Sigmoid colon (tissue), 7 donors: ENCODE data around the gene CBLIF. TPM values are rescaled to one million over a fixed set of nuclear protein-coding genes. Genes with fewer than 3 reads are reported as not detected.

Experiments
- DNase-seq: peaks from one replicate; pipeline ENCODE4 v3.0.0-alpha.2; 2019
- H3K27ac ChIP-seq, 4 donors: fragments of 200-600 bp; sonication (generic); one replicate each; pipeline ENCODE4 v1.5.1; 2016 to 2019; ENCODE audit warnings: mild to moderate bottlenecking in 1 of 4
- H3K27me3 ChIP-seq, 3 donors: fragments of 200-600 bp; sonication (generic); one replicate each; pipeline ENCODE4 v1.5.1; 2019; ENCODE audit warnings: mild to moderate bottlenecking in 1 of 3
- H3K36me3 ChIP-seq, 4 donors: fragments of 200-600 bp; sonication (generic); one replicate each; pipeline ENCODE4 v1.5.1; 2016 to 2019
- H3K4me1 ChIP-seq, 4 donors: fragments of 200-600 bp; sonication (generic); one replicate each; pipeline ENCODE4 v1.5.1; 2017 to 2019
- H3K4me3 ChIP-seq, 4 donors: fragments of 200-600 bp; sonication (generic); one replicate each; pipeline ENCODE4 v1.5.1; 2017 to 2019; ENCODE audit warnings: mild to moderate bottlenecking in 2 of 4, moderate library complexity in 1 of 4
- H3K9me3 ChIP-seq, 4 donors: fragments of 200-600 bp in 3 of 4; sonication (generic) in 3 of 4; one replicate each; pipeline versions ENCODE4 v1.5.1 to v1.6.1; 2013 to 2019
- CTCF ChIP-seq, 4 experiments: fragments of 450-650 bp in 3 of 4; fragments of 200-600 bp in 1 of 4; IDR thresholded peaks; one replicate each; pipeline ENCODE4 v1.5.1; 2016 to 2019; ENCODE audit warnings: antibody characterized with exemption in 4 of 4, mild to moderate bottlenecking in 3 of 4, moderate library complexity in 2 of 4
- EP300 ChIP-seq, 4 donors: sonication (generic); formaldehyde crosslinking; IDR thresholded peaks; one replicate each; pipeline ENCODE4 v1.6.1; 2017; ENCODE audit warnings: antibody characterized with exemption in 4 of 4
- POLR2A ChIP-seq, 2 donors: fragments of 450-650 bp; IDR thresholded peaks; one replicate each; pipeline ENCODE4 v1.6.1; 2016; ENCODE audit warnings: antibody characterized with exemption in 2 of 2, mild to moderate bottlenecking in 2 of 2, moderate library complexity in 2 of 2
- POLR2AphosphoS5 ChIP-seq, 4 donors: sonication (generic); formaldehyde crosslinking; IDR thresholded peaks; one replicate each; pipeline ENCODE4 v1.6.1; 2017; ENCODE audit warnings: antibody characterized with exemption in 4 of 4
- WGBS, 2 donors: extraction: QIAGEN DNeasy Blood & Tissue Kit; methylation state at CpG; one replicate each; pipeline ENCODE4 v1.1.7; 2013; 5-methylcytosine and 5-hydroxymethylcytosine counted together
- intact Hi-C: fragments of 100-400 bp; cut with DNase I; formaldehyde crosslinking; loops from one replicate; pipeline ENCODE4 v1.15.1; 2023
- polyA plus RNA-seq, 3 donors: library from polyadenylated mRNA; stranded (reverse); fragments of 200-250 nt; gene quantifications; one replicate each; pipeline ENCODE4 v1.2.3, GENCODE V29; 2013
- total RNA-seq, 4 donors: library from RNA; depleted of rRNA; stranded (reverse); fragments of >200 nt; gene quantifications; one replicate each; pipeline ENCODE4 v1.1.0, GENCODE V29; 2016
- donor health status: healthy with polysubstance abuse.
- donor health status: Bipolar disorder and iron deficiency.
- donor health status: healthy.

The CBLIF gene
- total and polyA plus RNA-seq, 7 donors, result 0.28 TPM; not detected in 6

- Histone ChIP-seq H3K4me1 (no peaks in the 10 kb centered on the region), H3K27ac (no peak within 1 kb of the TSS), H3K4me3 (no peak within 1 kb of the TSS), H3K36me3 (no peaks in the 10 kb centered on the region), H3K27me3 (no peaks in the 10 kb centered on the region), H3K9me3 (no peaks in the 10 kb centered on the region)
- 44 to 71% methylated on average over 5 of the region's 5 CpGs for WGBS, 2 donors
- no peak for TF ChIP-seq POLR2A (IDR thresholded peaks at IDR 0.05)
- TF ChIP-seq POLR2AphosphoS5 (IDR thresholded peaks at IDR 0.05), result no peak
- TF ChIP-seq CTCF (IDR thresholded peaks at IDR 0.05), result no peak
- no peak for TF ChIP-seq EP300 (IDR thresholded peaks at IDR 0.05)
- intact Hi-C loops, result no loop called here
- DNase-seq, result no peak
Observed at GRCh38 chr11:59878575-59878974, 33.3 kb upstream of the CBLIF start, which contains the start of gene OOSP3. Gene OOSP3 (plus strand): TSS chr11:59878782. CDS start chr11:59878809, 27 bp downstream.

GRCh38 chr11:59877784-59878183, 32.5 kb upstream of the CBLIF start:
- H3K4me1 ChIP-seq, result no peaks in the 10 kb centered on the region
- no peaks in the 10 kb centered on the region for H3K9me3 ChIP-seq
- H3K36me3 ChIP-seq, result no peaks in the 10 kb centered on the region
- no peak overlapping the region for H3K27ac ChIP-seq
- no peaks in the 10 kb centered on the region for H3K27me3 ChIP-seq
- intact Hi-C loops, result no loop called here
- no peak for DNase-seq
- H3K4me3 ChIP-seq, result no peak overlapping the region
- TF ChIP-seq CTCF (IDR thresholded peaks at IDR 0.05) (no peak), EP300 (IDR thresholded peaks at IDR 0.05) (no peak), POLR2AphosphoS5 (IDR thresholded peaks at IDR 0.05) (no peak), POLR2A (IDR thresholded peaks at IDR 0.05) (no peak)

DNA sequence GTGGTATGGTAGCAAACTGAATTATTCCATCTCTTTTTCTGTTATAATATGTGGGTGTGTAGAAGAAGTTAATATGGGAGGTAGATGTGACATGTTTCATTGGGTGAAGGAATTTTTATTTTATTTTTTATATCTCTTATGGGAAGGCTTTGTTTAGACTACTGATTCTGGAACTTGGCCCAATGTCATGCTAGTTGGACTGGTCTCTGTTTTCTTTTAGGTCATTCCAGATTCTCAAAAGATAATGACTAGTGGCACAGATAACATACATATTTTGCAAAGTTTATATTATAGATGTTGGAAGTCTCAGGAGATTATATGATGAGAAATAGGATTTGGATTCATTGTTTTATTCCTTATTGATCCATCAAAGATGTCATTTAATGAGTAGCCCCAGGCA, 32.0 kb upstream of the CBLIF start:
- no peaks in the 10 kb centered on the region for H3K9me3 ChIP-seq
- intact Hi-C loops, result no loop called here
- no peaks in the 10 kb centered on the region for H3K4me1 ChIP-seq
- no peak for TF ChIP-seq POLR2A (IDR thresholded peaks at IDR 0.05)
- no peak for TF ChIP-seq POLR2AphosphoS5 (IDR thresholded peaks at IDR 0.05)
- no peak for TF ChIP-seq EP300 (IDR thresholded peaks at IDR 0.05)
- TF ChIP-seq CTCF (IDR thresholded peaks at IDR 0.05), result no peak
- H3K4me3 ChIP-seq, result no peak overlapping the region
- no peaks in the 10 kb centered on the region for H3K27me3 ChIP-seq
- H3K27ac ChIP-seq, result no peak overlapping the region
- no peaks in the 10 kb centered on the region for H3K36me3 ChIP-seq
- no peak for DNase-seq

GRCh38 chr11:59875856-59876519, 30.7 kb upstream of the CBLIF start:
- no peaks in the 10 kb centered on the region for H3K9me3 ChIP-seq
- WGBS, 2 donors, result 90 to 93% methylated on average over 9 of the region's 9 CpGs
- no peak for TF ChIP-seq CTCF (IDR thresholded peaks at IDR 0.05)
- TF ChIP-seq POLR2A (IDR thresholded peaks at IDR 0.05), result no peak
- no peak for TF ChIP-seq POLR2AphosphoS5 (IDR thresholded peaks at IDR 0.05)
- TF ChIP-seq EP300 (IDR thresholded peaks at IDR 0.05), result no peak
- DNase-seq, result no peak
- no peaks in the 10 kb centered on the region for H3K36me3 ChIP-seq
- H3K4me1 ChIP-seq, result no peaks in the 10 kb centered on the region
- no peak overlapping the region for H3K4me3 ChIP-seq
- no peaks in the 10 kb centered on the region for H3K27me3 ChIP-seq
- H3K27ac ChIP-seq, result no peak overlapping the region
- intact Hi-C loops, result no loop called here

- H3K4me3 ChIP-seq, result no peak overlapping the region
- TF ChIP-seq POLR2A (IDR thresholded peaks at IDR 0.05) (no peak), CTCF (IDR thresholded peaks at IDR 0.05) (no peak), POLR2AphosphoS5 (IDR thresholded peaks at IDR 0.05) (no peak), EP300 (IDR thresholded peaks at IDR 0.05) (no peak)
- intact Hi-C loops, result no loop called here
- H3K27me3 ChIP-seq, result no peaks in the 10 kb centered on the region
- H3K4me1 ChIP-seq, result no peaks in the 10 kb centered on the region
- no peak for DNase-seq
- H3K27ac ChIP-seq, result no peak overlapping the region
- peaks cover 0 to 2% (median 0%) of the 10 kb centered on the region in 4 donors for H3K9me3 ChIP-seq
- H3K36me3 ChIP-seq, result no peaks in the 10 kb centered on the region
Observed at GRCh38 chr11:59872076-59872475, 26.8 kb upstream of the CBLIF start.
